Measurements from ENCODE around the gene AMTN. TPM values are rescaled to one million over a fixed set of nuclear protein-coding genes. Genes with fewer than 3 reads are reported as not detected.
A peak's percentile ranks its signal among the peaks of the same experiment; 100 is the strongest.

AMTN gene
- total RNA-seq, 6 experiments from 2014 or later: not detected

DNA sequence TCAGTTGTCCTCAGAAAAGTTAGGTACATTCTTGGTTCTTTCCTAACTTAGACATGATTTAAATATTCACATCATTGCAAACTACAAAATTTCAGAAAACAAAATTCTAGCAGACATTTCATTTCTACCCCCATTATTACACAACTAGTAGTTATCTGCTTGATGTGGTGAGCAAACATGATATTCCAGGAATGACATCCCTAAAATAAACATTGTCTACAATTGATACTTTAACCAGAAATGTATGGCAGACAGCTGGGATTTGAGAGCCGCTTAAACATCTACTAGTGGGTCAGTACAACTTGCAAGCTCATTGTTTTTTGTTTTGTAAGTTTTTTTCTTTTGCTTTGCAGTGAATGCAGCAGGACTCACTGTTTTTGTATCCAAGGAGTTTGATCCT is 41.6 kb downstream of the AMTN start:
- Histone ChIP-seq H3K9me3 (no peaks in the 10 kb centered on the region), H3K4me1 (peaks cover 0 to 7% (median 0%) of the 10 kb centered on the region in 4 donors), H3K36me3 (no peaks in the 10 kb centered on the region), H3K4me3 (no peak overlapping the region), H3K27ac (no peak overlapping the region), H3K27me3 (no peaks in the 10 kb centered on the region)
- ATAC-seq: peak in 2 of 4 donors; percentile 75 to 78
- intact Hi-C loops (cut with DNase I): no loop called here
- no peak for DNase-seq
- WGBS (ENCODE audit: insufficient coverage, low coverage, low lambda C conversion rate, missing lambda C conversion rate): 67% methylated on average over 1 of the region's 1 CpG
- TF ChIP-seq, protein P1, sequence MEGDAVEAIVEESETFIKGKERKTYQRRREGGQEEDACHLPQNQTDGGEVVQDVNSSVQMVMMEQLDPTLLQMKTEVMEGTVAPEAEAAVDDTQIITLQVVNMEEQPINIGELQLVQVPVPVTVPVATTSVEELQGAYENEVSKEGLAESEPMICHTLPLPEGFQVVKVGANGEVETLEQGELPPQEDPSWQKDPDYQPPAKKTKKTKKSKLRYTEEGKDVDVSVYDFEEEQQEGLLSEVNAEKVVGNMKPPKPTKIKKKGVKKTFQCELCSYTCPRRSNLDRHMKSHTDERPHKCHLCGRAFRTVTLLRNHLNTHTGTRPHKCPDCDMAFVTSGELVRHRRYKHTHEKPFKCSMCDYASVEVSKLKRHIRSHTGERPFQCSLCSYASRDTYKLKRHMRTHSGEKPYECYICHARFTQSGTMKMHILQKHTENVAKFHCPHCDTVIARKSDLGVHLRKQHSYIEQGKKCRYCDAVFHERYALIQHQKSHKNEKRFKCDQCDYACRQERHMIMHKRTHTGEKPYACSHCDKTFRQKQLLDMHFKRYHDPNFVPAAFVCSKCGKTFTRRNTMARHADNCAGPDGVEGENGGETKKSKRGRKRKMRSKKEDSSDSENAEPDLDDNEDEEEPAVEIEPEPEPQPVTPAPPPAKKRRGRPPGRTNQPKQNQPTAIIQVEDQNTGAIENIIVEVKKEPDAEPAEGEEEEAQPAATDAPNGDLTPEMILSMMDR (IDR thresholded peaks at IDR 0.05): no peak
- no peak for TF ChIP-seq POLR2A (IDR thresholded peaks at IDR 0.05)

DNA sequence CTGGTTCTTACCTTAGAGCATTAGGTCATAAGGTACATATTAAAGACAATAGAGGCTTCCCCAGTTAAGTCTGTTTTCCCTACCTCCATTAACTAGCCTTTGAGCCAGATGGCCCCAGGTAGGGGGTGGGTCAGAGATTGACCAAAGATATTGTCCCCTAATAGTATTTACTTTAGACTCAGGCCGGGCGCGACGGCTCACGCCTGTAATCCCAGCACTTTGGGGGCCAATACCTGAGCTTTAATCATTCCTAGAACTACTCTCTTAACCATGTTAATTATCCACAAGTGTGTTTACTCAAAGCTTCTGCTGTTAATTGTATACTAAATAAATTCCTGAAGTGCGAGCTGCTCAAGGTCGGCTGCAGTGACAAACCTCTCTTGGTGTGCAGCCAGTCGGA is 45.7 kb downstream of the AMTN start:
- intact Hi-C loops (cut with DNase I): no loop called here

DNA sequence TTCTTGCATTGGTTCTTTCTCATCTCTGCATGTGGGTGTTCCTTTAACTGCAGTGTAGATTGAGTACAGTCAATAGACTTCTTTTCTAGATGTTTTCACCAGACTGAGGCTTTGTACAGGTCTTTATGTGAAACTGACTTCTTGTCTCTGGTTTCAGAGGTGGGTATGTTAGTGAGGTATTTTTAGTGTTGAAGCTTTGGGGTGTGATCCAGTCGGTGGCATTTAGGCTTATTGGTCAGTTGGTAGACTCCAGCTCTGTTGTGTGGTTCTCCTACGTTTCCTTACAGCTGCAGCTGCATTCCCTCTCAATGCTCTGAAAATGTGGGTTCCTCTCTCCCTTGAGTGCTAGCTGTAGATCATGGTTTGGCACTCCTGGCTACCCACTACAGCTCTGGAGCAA is 52.4 kb downstream of the AMTN start:
- DNase-seq (no peak), ATAC-seq (no peak)
- H3K4me3 ChIP-seq: no peak overlapping the region
- H3K27me3 ChIP-seq: no peaks in the 10 kb centered on the region
- WGBS (ENCODE audit: insufficient coverage, low coverage, low lambda C conversion rate, missing lambda C conversion rate): 71% methylated on average over 1 of the region's 2 CpGs
- intact Hi-C loops (cut with DNase I): no loop called here
- no peaks in the 10 kb centered on the region for H3K9me3 ChIP-seq
- H3K4me1 ChIP-seq: no peaks in the 10 kb centered on the region
- no peak overlapping the region for H3K27ac ChIP-seq
- TF ChIP-seq, protein P1 (IDR thresholded peaks at IDR 0.05): no peak
- no peak for TF ChIP-seq POLR2A (IDR thresholded peaks at IDR 0.05)
- no peaks in the 10 kb centered on the region for H3K36me3 ChIP-seq

More for the DNA sequence above, 45.7 kb downstream of the AMTN start:
- Histone ChIP-seq H3K4me1 (peaks cover 0 to 7% (median 0%) of the 10 kb centered on the region in 4 donors), H3K27ac (no peak overlapping the region), H3K4me3 (no peak overlapping the region), H3K9me3 (no peaks in the 10 kb centered on the region), H3K27me3 (no peaks in the 10 kb centered on the region), H3K36me3 (no peaks in the 10 kb centered on the region)
- WGBS (ENCODE audit: insufficient coverage, low coverage, low lambda C conversion rate, missing lambda C conversion rate): 44% methylated on average over 6 of the region's 8 CpGs
- DNase-seq: no peak
- no peak for ATAC-seq
- TF ChIP-seq, protein P1 (IDR thresholded peaks at IDR 0.05): no peak
- no peak for TF ChIP-seq POLR2A (IDR thresholded peaks at IDR 0.05)

DNA sequence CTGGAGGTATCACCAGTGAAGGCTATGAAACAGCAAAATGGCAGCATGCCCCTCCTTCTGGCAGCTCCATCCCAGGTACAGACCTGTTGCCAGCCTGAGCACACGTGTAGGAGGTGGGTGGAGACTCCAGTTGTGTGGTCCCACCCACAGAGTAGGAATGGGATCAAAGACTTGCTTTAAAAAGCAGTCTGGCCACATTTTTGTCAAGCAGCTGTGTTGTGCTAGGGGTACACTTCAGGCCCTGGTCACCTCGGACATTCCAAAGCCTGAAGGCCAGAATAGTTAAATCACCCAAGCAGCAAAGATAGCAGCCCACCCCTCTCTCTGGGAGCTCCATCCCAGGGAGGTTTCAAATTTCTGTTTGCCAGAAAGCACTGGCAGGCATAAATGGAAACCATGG is 53.4 kb downstream of the AMTN start:
- WGBS (ENCODE audit: insufficient coverage, low coverage, low lambda C conversion rate, missing lambda C conversion rate): no CpG with 5 or more reads among the region's 2 CpGs
- no peak overlapping the region for H3K4me3 ChIP-seq

More for the DNA sequence above, 53.4 kb downstream of the AMTN start:
- intact Hi-C loops (cut with DNase I): no loop called here
- TF ChIP-seq, protein P1 (IDR thresholded peaks at IDR 0.05): no peak
- TF ChIP-seq POLR2A (IDR thresholded peaks at IDR 0.05): no peak
- no peak overlapping the region for H3K27ac ChIP-seq
- no peaks in the 10 kb centered on the region for H3K36me3 ChIP-seq
- no peaks in the 10 kb centered on the region for H3K27me3 ChIP-seq
- no peaks in the 10 kb centered on the region for H3K4me1 ChIP-seq
- no peaks in the 10 kb centered on the region for H3K9me3 ChIP-seq
- ATAC-seq: no peak
- DNase-seq: no peak

Data from right lobe of liver (tissue), 6 donors.